GM12875 (cell line): ENCODE data around the gene TCIRG1.

Experiments used
- H3K4me3 ChIP-seq: one replicate; pipeline ENCODE4 v1.5.1; 2011; ENCODE audit warnings: low read depth, low read length, control low read depth
- TF ChIP-seq, protein P1 (sequence below): IDR thresholded peaks from 2 replicates; pipeline ENCODE4 v1.5.1; 2011; ENCODE audit warnings: low read depth, mild to moderate bottlenecking, control low read depth, inconsistent platforms, low read length, moderate library complexity, borderline replicate concordance; ENCODE audit not compliant: insufficient read depth

The TCIRG1 gene

DNA sequence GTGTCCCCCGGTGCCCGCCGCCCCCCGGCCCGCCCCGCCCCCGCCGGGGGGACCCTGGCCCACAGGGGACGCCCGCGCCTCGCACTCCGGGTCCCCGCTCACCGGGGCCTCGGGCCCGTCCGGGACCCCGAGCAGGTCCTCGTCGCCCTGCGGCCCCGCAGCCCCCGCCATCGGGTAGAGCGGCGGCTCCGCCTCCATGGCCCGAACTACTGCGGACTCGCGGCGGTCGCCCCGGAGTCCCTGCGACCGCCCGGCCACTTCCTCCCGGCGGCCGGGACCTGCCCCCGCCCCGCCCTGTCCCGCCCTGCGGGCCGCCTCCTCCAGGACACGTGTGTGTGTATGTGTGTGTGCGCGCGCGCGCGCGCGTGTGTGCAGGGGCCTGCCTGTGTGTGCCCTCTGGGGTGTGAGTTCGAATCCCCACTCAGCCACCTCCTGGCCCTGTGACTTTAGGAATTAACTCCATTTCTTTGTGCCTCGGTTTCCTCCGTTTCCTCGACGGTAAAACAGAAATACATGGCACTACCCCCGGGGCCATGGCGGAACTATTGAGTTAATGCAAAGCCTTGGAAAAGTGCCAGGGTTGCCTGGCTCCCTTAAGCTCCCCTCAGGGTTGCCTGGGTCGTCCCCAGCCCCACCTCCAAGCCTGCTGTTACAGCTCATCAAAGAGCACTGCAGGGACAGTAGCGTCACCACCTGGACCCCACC is 34.8 kb upstream of the TCIRG1 start, which contains the start of gene UNC93B1:
Gene UNC93B1 (minus strand): TSS at position 252 of the 705 bp plus-strand sequence. CDS start 54 bp downstream, at position 198.
- peak within 1 kb of the TSS; percentile 80 for H3K4me3 ChIP-seq
- TF ChIP-seq, protein P1, sequence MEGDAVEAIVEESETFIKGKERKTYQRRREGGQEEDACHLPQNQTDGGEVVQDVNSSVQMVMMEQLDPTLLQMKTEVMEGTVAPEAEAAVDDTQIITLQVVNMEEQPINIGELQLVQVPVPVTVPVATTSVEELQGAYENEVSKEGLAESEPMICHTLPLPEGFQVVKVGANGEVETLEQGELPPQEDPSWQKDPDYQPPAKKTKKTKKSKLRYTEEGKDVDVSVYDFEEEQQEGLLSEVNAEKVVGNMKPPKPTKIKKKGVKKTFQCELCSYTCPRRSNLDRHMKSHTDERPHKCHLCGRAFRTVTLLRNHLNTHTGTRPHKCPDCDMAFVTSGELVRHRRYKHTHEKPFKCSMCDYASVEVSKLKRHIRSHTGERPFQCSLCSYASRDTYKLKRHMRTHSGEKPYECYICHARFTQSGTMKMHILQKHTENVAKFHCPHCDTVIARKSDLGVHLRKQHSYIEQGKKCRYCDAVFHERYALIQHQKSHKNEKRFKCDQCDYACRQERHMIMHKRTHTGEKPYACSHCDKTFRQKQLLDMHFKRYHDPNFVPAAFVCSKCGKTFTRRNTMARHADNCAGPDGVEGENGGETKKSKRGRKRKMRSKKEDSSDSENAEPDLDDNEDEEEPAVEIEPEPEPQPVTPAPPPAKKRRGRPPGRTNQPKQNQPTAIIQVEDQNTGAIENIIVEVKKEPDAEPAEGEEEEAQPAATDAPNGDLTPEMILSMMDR: no peak

DNA sequence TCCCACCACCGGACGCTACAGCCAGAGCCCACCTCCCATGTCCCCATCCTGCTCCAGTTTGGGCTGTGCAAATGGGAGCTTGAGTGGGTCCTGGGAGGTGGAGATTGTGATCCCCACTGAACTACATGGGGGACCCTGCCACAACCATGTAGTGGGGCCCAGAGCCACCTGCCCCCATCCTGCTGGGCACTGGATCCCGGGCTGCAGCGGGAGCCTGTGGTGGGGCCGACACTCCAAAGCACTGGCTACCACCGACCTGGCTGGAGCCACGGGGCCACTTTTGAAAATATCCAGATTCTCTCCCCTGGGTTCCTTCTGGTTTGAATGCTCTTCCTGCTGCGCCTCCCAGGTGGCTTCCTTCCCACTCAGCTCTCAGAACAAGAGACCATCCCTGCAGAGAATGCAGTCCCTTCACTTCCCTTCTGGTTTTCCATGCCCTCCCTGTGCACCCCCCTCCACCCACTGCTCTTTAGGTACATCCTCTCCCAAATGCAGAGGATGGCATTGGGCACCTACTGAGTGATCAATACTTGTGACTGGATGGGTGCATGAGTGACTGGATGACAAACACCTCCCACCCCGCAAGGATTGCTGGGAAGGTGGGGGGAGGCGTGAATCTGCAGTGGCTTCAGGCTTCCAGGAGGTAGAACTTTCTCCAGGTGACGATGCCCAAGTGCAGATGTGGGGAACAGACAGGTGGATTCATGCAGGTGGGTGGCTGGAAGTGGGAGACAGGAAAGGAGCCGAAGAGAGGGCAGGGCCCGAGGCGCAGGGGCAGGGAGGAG is 34.1 kb upstream of the TCIRG1 start:
- TF ChIP-seq, protein P1: no peak
- H3K4me3 ChIP-seq: peak overlapping the region; percentile 80

DNA sequence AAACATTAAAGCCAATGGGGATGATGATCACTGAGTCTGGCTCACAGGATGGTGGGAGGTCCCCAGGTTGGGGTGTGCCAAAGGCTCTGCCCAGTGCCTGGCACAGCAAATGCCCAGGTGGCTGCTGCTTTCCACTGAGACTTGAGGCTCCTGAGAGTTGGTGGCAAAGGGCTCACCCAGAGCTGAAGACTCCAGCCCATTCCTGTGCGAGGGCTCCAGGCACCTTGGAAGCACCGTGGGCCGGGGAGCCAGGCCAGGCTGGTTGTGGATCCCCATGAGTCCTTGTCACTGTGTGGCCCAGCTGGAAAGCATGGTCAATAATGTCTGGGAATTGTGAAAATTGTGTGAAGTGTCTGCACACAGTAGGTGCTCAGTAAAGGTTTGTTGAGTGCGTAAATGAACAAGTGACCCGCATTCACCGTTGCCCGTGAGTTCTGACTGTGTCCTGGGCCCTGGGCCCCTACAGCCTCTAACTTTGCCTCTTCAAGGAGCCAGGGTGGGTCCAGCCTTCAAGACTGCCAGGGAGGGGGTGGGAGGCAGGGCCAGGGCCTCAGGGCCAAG is 32.1 kb upstream of the TCIRG1 start:
- TF ChIP-seq, protein P1: no peak
- no peak overlapping the region for H3K4me3 ChIP-seq

DNA sequence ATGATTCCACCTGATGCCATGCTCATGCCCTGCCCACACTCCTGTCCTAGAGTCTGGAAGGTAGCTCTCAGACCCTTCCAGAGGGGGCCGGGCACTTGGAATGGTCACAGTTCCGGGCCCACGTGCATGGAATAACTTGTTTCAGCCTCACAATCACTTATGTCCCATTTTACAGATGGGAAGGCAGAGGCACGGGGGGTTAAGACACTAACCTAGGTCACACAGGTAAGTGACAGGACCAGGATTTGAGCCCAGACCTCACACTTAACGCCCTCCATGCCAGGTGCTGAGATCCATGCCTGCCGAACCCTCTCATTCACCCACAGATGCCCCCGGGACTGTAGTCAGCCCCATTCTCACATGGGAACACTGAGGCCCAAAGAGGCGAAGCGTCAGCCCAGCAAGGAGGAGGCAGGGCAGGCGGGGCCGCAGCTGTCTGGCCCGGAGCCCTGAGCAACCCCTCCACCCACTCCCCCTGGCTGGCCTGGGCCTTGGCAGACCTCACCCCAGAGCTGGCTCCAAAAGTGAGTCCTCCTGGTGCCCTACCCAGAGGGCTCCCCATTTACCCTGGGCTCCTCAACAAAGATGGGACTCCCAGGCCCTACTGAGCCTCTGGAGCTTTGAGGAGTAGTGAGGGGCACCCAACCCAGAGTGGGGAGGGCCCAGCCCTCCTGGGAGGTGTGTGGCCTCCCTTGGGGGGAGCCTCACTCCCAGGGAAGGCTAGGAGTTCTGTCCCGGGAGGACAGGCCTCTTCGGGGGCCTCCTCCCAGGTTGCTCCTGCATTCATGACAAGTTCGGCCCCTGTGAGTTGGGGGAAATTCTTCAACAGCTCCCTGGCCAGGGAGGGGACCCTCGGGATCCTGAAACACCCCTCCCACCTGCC is 31.1 kb upstream of the TCIRG1 start:
- no peak overlapping the region for H3K4me3 ChIP-seq
- TF ChIP-seq, protein P1: no peak

DNA sequence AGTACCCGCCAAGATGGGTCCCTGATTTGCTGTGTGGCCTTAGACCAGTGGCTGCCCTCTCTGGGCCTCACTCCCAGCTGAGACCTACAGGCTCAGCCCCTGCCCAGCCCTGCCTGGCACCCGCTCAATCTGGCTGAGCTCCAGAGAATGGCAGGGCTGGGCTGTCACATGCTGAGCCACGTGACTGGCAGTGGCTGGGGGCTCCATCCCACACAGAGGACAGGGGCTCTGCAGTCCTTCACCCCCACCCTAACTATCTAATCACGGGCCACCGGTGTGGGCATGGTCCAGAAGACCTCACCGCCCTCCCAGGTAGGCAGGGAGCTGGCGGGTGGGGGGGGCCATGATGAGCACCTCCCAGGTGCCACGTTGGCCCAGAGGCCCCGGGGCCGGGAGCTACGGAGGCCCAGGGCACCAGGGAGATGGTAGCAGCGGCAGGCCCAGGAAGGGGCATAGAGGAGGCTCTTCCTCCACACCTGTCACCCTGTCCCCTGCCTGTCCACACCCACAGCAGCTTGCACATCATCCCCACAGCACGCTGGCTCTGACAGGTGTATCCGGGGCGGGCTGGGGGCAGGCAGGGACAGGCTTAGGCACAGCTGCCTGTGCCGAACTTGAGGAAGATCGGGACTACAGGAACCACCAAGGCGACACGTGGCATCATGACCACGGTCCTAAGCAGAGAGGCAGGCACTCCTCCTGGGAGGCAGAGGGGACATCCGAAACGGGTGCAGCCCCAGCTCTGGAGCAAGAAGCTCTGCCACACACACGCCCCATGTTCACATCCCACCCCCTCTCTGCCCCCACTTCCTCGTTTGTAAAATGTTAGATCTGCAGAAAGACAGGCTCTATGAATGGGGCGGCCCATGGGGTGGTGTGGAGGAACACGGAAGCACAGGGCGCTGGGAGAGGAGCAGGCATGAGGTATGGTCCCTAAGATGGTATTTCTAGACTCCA is 30.2 kb upstream of the TCIRG1 start:
- H3K4me3 ChIP-seq: no peak overlapping the region
- TF ChIP-seq, protein P1: no peak

DNA sequence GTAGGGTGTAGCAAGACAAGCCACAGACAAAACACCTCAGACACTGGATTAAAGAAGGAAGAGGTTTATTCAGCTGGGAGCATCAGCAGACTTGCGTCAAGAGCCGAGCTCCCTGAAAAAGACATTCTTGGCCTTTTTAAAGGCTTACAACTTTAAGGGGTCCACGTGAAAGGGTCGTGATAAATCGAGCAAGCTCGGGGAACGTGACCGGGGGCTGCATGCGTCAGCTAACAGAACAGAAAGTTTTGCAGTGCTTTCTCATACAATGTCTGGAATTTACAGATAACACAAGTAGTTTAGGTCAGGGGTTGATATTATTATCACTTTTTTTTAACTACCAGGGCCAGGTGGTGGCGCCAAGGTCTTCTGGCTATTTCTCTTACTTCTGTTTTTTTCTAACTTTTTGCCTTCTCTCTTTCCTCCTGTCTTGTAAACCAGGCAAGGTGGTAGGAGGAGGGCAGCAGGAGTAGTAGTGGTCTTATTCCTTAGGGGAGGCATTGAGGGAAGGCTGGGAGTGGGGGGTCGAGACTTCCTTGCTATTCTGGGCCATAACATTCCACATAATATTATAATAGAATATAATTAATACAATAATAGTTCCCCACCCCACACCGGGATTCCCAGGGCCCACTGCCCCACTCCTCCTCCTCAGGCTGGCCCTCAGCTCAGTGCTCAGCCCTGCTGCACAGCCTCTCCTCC is 29.3 kb upstream of the TCIRG1 start:
- TF ChIP-seq, protein P1: no peak

More for the DNA sequence above, 29.3 kb upstream of the TCIRG1 start:
- H3K4me3 ChIP-seq: no peak overlapping the region
